HL-60 (cell line): Measurements from ENCODE around the gene ALDH1A1.

ENCODE experiments used
- DNase-seq, 2 experiments: peaks; one replicate each; pipeline ENCODE4 v3.0.0-alpha.2; 2010 to 2020; ENCODE audit warnings: low read depth in 1 of 2, low spot score in 1 of 2
- H3K27ac ChIP-seq: fragments of 250-450 bp; sonication (Bioruptor Pico); replicated peaks from 2 replicates; pipeline ENCODE4 v1.5.1; 2020; ENCODE audit warnings: mild to moderate bottlenecking, moderate library complexity
- H3K27me3 ChIP-seq: fragments of 250-450 bp; sonication (Bioruptor Pico); 2 replicates; pipeline ENCODE4 v1.5.1; 2021; ENCODE audit warnings: mild to moderate bottlenecking, moderate library complexity; ENCODE audit not compliant: insufficient read depth, poor library complexity, severe bottlenecking
- H3K4me3 ChIP-seq: replicated peaks from 2 replicates; pipeline ENCODE4 v1.5.1; 2011; ENCODE audit warnings: mild to moderate bottlenecking, control low read depth, low read length; ENCODE audit not compliant: insufficient read depth
- GABPA ChIP-seq: IDR thresholded peaks from 2 replicates; pipeline ENCODE4 v1.6.1; 2012; ENCODE audit warnings: low read depth
- POLR2AphosphoS5 ChIP-seq: IDR thresholded peaks from 2 replicates; pipeline ENCODE4 v1.6.1; 2012; ENCODE audit warnings: low read depth
- SPI1 ChIP-seq: IDR thresholded peaks from 2 replicates; pipeline ENCODE4 v1.6.1; 2012; ENCODE audit warnings: low read depth, mild to moderate bottlenecking, borderline replicate concordance
- long read RNA-seq: library from polyadenylated mRNA; unstranded; transcript quantifications from one replicate; pipeline ENCODE4 v2.0.0, GENCODE V29; 2020
- TF ChIP-seq, protein P1 (sequence below): IDR thresholded peaks from one replicate; pipeline ENCODE4 v1.5.1; 2011; ENCODE audit warnings: low read length, control low read depth, inconsistent platforms; ENCODE audit not compliant: insufficient read depth
- TF ChIP-seq, protein P2 (sequence below): IDR thresholded peaks from 2 replicates; pipeline ENCODE4 v1.6.1; 2012; ENCODE audit warnings: low read depth; ENCODE audit not compliant: insufficient replicate concordance

ALDH1A1 gene
- long read RNA-seq, result 0 reads

DNA sequence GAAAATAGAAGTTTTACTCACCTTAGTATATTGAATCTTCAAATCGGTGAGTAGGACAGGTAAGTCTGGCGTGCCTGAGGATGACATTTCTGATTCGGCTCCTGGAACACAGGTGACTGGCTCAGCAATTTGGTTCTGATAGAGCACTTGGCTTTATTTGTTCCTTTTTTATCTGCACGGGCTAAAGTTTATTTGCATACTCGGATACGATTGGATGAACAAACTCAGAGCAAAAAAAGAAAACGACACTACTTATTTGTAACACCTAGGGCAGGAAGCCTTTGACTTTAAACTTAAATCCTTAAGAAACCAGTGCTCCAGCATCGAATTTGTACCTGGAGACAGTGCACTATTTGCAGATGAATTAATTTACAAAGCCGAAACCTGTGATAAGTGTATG lies at the start of gene ALDH1A1:
Gene ALDH1A1, minus strand, starts transcription at position 140 of the 400 bp plus-strand sequence. Its CDS starts 53 bp downstream, at position 87.
- Histone ChIP-seq H3K4me3 (no peak within 1 kb of the TSS), H3K27me3 (peaks cover 21% of the 10 kb centered on the region), H3K27ac (no peak within 1 kb of the TSS)
- no peak for TF ChIP-seq GABPA
- TF ChIP-seq POLR2AphosphoS5, result no peak
- TF ChIP-seq, protein P1, sequence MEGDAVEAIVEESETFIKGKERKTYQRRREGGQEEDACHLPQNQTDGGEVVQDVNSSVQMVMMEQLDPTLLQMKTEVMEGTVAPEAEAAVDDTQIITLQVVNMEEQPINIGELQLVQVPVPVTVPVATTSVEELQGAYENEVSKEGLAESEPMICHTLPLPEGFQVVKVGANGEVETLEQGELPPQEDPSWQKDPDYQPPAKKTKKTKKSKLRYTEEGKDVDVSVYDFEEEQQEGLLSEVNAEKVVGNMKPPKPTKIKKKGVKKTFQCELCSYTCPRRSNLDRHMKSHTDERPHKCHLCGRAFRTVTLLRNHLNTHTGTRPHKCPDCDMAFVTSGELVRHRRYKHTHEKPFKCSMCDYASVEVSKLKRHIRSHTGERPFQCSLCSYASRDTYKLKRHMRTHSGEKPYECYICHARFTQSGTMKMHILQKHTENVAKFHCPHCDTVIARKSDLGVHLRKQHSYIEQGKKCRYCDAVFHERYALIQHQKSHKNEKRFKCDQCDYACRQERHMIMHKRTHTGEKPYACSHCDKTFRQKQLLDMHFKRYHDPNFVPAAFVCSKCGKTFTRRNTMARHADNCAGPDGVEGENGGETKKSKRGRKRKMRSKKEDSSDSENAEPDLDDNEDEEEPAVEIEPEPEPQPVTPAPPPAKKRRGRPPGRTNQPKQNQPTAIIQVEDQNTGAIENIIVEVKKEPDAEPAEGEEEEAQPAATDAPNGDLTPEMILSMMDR, result no peak
- TF ChIP-seq SPI1, result no peak
- TF ChIP-seq, protein P2, sequence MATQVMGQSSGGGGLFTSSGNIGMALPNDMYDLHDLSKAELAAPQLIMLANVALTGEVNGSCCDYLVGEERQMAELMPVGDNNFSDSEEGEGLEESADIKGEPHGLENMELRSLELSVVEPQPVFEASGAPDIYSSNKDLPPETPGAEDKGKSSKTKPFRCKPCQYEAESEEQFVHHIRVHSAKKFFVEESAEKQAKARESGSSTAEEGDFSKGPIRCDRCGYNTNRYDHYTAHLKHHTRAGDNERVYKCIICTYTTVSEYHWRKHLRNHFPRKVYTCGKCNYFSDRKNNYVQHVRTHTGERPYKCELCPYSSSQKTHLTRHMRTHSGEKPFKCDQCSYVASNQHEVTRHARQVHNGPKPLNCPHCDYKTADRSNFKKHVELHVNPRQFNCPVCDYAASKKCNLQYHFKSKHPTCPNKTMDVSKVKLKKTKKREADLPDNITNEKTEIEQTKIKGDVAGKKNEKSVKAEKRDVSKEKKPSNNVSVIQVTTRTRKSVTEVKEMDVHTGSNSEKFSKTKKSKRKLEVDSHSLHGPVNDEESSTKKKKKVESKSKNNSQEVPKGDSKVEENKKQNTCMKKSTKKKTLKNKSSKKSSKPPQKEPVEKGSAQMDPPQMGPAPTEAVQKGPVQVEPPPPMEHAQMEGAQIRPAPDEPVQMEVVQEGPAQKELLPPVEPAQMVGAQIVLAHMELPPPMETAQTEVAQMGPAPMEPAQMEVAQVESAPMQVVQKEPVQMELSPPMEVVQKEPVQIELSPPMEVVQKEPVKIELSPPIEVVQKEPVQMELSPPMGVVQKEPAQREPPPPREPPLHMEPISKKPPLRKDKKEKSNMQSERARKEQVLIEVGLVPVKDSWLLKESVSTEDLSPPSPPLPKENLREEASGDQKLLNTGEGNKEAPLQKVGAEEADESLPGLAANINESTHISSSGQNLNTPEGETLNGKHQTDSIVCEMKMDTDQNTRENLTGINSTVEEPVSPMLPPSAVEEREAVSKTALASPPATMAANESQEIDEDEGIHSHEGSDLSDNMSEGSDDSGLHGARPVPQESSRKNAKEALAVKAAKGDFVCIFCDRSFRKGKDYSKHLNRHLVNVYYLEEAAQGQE, result no peak
- no peak for DNase-seq

DNA sequence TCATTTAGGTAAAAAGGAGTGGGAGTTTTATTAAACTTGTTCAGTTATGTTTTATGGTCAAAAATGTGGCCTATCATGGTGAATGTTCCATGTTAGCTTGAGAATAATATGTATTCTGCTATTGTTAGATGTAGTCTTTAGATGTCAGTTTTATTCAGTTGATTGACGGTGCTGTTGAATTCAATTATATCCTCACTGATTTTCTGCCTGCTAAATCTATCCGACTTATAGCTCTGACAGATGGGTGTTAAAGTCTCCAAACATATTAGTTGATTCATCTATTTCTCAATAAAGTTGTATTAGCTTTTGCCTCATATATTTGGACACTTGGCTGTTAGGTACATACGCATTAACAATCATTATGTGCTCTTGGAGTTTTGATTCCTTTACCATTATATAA lies 49.0 kb upstream of the ALDH1A1 start:
- H3K27ac ChIP-seq, result no peak overlapping the region
- H3K27me3 ChIP-seq, result no peaks in the 10 kb centered on the region
- no peak for DNase-seq
- TF ChIP-seq, protein P1, result no peak
- no peak for TF ChIP-seq POLR2AphosphoS5
- no peak for TF ChIP-seq GABPA
- TF ChIP-seq, protein P2, result no peak
- TF ChIP-seq SPI1, result no peak
- no peak overlapping the region for H3K4me3 ChIP-seq

DNA sequence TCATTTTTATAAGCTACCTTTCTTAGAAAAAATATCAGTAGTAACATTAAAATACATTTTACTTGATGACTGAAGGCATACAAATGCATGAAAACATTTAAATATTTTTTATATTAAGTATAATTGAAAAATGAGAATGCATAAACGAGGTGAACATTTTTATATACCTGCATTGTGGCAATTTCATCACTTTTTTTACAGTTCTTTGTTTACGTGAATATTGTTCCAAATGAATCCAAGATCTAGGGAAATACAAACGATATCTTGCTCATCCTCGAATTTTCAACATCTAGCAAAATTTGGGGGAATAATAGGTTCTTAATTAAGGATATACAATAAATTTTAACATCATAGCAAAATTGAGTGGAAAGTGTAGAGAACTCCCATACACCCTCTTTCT lies 45.5 kb upstream of the ALDH1A1 start:
- no peak for DNase-seq
- Histone ChIP-seq H3K4me3 (no peak overlapping the region), H3K27ac (no peak overlapping the region), H3K27me3 (no peaks in the 10 kb centered on the region)
- TF ChIP-seq GABPA (no peak), SPI1 (no peak), POLR2AphosphoS5 (no peak)
- TF ChIP-seq, protein P2, result no peak
- TF ChIP-seq, protein P1, result no peak
